Measurements from ENCODE around the gene SLK. TPM values are rescaled to one million over a fixed set of nuclear protein-coding genes. Genes with fewer than 3 reads are reported as not detected.

Gene SLK
- total RNA-seq, 1 experiment from 2014 or later = 39.1 TPM

DNA sequence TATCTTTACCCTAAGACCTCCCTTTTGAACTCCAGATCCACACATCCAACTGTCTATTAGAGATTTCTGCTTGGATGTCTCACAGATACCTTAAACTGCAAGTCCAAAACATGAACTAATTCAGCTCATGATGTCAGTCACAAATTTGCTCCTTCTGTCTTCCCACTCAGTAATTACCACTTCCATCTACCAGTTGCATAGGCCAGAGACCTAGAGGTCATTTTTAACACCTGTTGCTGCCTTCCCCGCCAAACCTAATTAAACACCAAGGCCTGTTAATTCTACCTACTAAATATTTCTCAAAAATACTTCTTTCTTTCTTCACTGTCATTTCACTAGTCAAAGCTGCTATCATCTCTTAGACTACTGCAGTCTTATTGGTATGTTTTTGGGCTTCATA, 8.2 kb downstream of the SLK start:
- Histone ChIP-seq H3K4me3 (ENCODE audit: low read depth, low read length, poor library complexity, severe bottlenecking) (no peak overlapping the region), H3K9me3 (ENCODE audit: low read depth, low read length, poor library complexity, severe bottlenecking) (no peaks in the 10 kb centered on the region), H3K36me3 (ENCODE audit: insufficient read depth, low read length, poor library complexity, severe bottlenecking) (no peaks in the 10 kb centered on the region), H3K4me1 (ENCODE audit: insufficient read depth, low read length, poor library complexity, severe bottlenecking) (peaks cover 11% of the 10 kb centered on the region), H3K27me3 (replicated peaks; ENCODE audit: insufficient read depth, low read depth, low read length, poor library complexity) (no peaks in the 10 kb centered on the region), H3K27ac (ENCODE audit: low read depth, low read length, poor library complexity, severe bottlenecking) (no peak overlapping the region)
- no TSS peak for BruUV-seq (replicated peaks)
- ChIA-PET POLR2A (ENCODE audit: low non-redundant PET) (no interaction called here), CTCF (no interaction called here)
- intact Hi-C loops (cut with micrococcal nuclease; ENCODE audit: unreplicated experiment) = no loop called here
- TF ChIP-seq EZH2 (IDR thresholded peaks at IDR 0.05; ENCODE audit: borderline replicate concordance, low read depth, low read length, poor library complexity, severe bottlenecking) = no peak
- TF ChIP-seq, protein P1, sequence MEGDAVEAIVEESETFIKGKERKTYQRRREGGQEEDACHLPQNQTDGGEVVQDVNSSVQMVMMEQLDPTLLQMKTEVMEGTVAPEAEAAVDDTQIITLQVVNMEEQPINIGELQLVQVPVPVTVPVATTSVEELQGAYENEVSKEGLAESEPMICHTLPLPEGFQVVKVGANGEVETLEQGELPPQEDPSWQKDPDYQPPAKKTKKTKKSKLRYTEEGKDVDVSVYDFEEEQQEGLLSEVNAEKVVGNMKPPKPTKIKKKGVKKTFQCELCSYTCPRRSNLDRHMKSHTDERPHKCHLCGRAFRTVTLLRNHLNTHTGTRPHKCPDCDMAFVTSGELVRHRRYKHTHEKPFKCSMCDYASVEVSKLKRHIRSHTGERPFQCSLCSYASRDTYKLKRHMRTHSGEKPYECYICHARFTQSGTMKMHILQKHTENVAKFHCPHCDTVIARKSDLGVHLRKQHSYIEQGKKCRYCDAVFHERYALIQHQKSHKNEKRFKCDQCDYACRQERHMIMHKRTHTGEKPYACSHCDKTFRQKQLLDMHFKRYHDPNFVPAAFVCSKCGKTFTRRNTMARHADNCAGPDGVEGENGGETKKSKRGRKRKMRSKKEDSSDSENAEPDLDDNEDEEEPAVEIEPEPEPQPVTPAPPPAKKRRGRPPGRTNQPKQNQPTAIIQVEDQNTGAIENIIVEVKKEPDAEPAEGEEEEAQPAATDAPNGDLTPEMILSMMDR (conservative IDR thresholded peaks at IDR 0.05; ENCODE audit: low read depth, low read length) = no peak
- no peak for DNase-seq (ENCODE audit: low spot score)

DNA sequence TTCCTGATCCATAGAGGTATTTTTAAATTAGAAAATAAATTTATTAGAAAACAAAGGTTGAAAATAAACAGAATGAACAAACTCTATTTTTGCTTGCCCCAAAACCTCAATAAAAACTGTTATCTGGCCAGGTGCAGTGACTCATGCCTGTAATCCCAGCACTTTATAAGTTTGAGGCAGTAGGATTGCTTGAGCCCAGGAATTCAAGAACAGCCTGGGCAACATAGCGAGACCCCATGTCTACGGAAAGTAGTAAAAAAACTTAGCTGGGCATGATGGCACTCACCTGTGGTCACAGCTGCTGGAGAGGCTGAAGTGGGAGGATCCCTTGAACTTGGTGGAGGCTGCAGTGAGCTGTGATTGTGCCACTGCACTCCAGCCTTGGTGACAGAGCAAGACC, 10.3 kb downstream of the SLK start:
- no peaks in the 10 kb centered on the region for H3K27me3 ChIP-seq (replicated peaks; ENCODE audit: insufficient read depth, low read depth, low read length, poor library complexity)
- POLR2A ChIA-PET (ENCODE audit: low non-redundant PET) = no interaction called here
- H3K9me3 ChIP-seq (ENCODE audit: low read depth, low read length, poor library complexity, severe bottlenecking) = no peaks in the 10 kb centered on the region
- peaks cover 18% of the 10 kb centered on the region for H3K4me1 ChIP-seq (ENCODE audit: insufficient read depth, low read length, poor library complexity, severe bottlenecking)
- TF ChIP-seq, protein P1 (conservative IDR thresholded peaks at IDR 0.05; ENCODE audit: low read depth, low read length) = no peak
- no peak for TF ChIP-seq EZH2 (IDR thresholded peaks at IDR 0.05; ENCODE audit: borderline replicate concordance, low read depth, low read length, poor library complexity, severe bottlenecking)
- BruUV-seq (replicated peaks) = no TSS peak
- H3K4me3 ChIP-seq (ENCODE audit: low read depth, low read length, poor library complexity, severe bottlenecking) = no peak overlapping the region
- intact Hi-C loops (cut with micrococcal nuclease; ENCODE audit: unreplicated experiment) = no loop called here
- DNase-seq (ENCODE audit: low spot score) = no peak
- no peak overlapping the region for H3K27ac ChIP-seq (ENCODE audit: low read depth, low read length, poor library complexity, severe bottlenecking)
- CTCF ChIA-PET = no interaction called here
- no peaks in the 10 kb centered on the region for H3K36me3 ChIP-seq (ENCODE audit: insufficient read depth, low read length, poor library complexity, severe bottlenecking)

DNA sequence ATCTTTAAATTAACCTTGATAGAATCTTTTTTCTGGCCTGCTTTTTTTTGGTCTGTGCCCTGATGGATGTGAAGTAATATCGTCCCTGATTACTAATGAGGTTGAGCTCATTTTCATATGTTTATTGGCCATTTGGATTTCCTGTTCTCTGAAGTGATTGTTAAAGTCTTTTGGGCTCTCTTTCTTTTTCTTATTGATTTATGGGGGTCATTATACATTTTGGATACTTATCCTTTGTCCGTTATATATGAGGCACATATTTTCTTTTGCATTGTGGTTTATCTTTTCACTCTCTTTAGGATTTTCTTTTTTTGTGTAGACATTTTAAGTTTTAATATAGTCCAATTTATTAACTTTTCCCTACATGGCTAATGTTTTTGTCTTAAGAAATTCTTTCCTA, 12.6 kb downstream of the SLK start:
- no TSS peak for BruUV-seq (replicated peaks)
- Histone ChIP-seq H3K27me3 (replicated peaks; ENCODE audit: insufficient read depth, low read depth, low read length, poor library complexity) (no peaks in the 10 kb centered on the region), H3K4me1 (ENCODE audit: insufficient read depth, low read length, poor library complexity, severe bottlenecking) (peaks cover 35% of the 10 kb centered on the region), H3K4me3 (ENCODE audit: low read depth, low read length, poor library complexity, severe bottlenecking) (no peak overlapping the region), H3K9me3 (ENCODE audit: low read depth, low read length, poor library complexity, severe bottlenecking) (no peaks in the 10 kb centered on the region), H3K36me3 (ENCODE audit: insufficient read depth, low read length, poor library complexity, severe bottlenecking) (no peaks in the 10 kb centered on the region), H3K27ac (ENCODE audit: low read depth, low read length, poor library complexity, severe bottlenecking) (no peak overlapping the region)
- ChIA-PET CTCF (interaction anchor here (0.6 to 0.7 kb wide), 2 partner anchors 122 to 148 kb away, joined by 3 read pairs; no protein-coding TSS in a partner anchor), POLR2A (ENCODE audit: low non-redundant PET) (no interaction called here)
- TF ChIP-seq EZH2 (IDR thresholded peaks at IDR 0.05; ENCODE audit: borderline replicate concordance, low read depth, low read length, poor library complexity, severe bottlenecking) = no peak
- TF ChIP-seq, protein P1 (conservative IDR thresholded peaks at IDR 0.05; ENCODE audit: low read depth, low read length) = no peak
- peak; percentile 74 for DNase-seq (ENCODE audit: low spot score)
- intact Hi-C loops (cut with micrococcal nuclease; ENCODE audit: unreplicated experiment) = no loop called here
